Suppressor macrophage treated with lipopolysaccharide for 4 hours (primary cell): ENCODE data around the gene CD79A.

Experiments
- DNase-seq: peaks from one replicate; pipeline ENCODE4 v3.0.0-alpha.2; 2020

CD79A gene

GRCh38 chr19:41886761-41887710, 10.0 kb downstream of the CD79A start:
- no peak for DNase-seq

- no peak for DNase-seq
These were observed 10.8 kb downstream of the CD79A start for GRCh38 chr19:41887711-41888382.

GRCh38 chr19:41888926-41889325, 11.8 kb downstream of the CD79A start:
- DNase-seq, result no peak

- DNase-seq, result no peak
These were observed 12.8 kb downstream of the CD79A start for GRCh38 chr19:41889896-41890295.

GRCh38 chr19:41890936-41891335, 13.9 kb downstream of the CD79A start:
- no peak for DNase-seq

GRCh38 chr19:41892173-41892902, 15.3 kb downstream of the CD79A start:
- no peak for DNase-seq

GRCh38 chr19:41893899-41894298, 16.8 kb downstream of the CD79A start:
- DNase-seq, result no peak

GRCh38 chr19:41894350-41894749, 17.3 kb downstream of the CD79A start:
- DNase-seq, result no peak

- DNase-seq, result no peak
These were observed 18.9 kb downstream of the CD79A start for GRCh38 chr19:41895745-41896580.

GRCh38 chr19:41896581-41896942, 19.5 kb downstream of the CD79A start:
- DNase-seq, result no peak

GRCh38 chr19:41897181-41897580, 20.1 kb downstream of the CD79A start:
- no peak for DNase-seq

- no peak for DNase-seq
These were observed 20.7 kb downstream of the CD79A start for GRCh38 chr19:41897820-41898219.

- no peak for DNase-seq
These were observed 21.2 kb downstream of the CD79A start for GRCh38 chr19:41898235-41898634.

- no peak for DNase-seq
These were observed 24.8 kb downstream of the CD79A start for GRCh38 chr19:41901707-41902360.

- no peak for DNase-seq
These were observed 25.5 kb downstream of the CD79A start for GRCh38 chr19:41902594-41902993.

- no peak for DNase-seq
These were observed 26.3 kb downstream of the CD79A start for GRCh38 chr19:41903193-41903953.

GRCh38 chr19:41904118-41904870, 27.2 kb downstream of the CD79A start:
- no peak for DNase-seq

GRCh38 chr19:41905273-41906002, 28.4 kb downstream of the CD79A start:
- no peak for DNase-seq

- no peak for DNase-seq
These were observed 29.2 kb downstream of the CD79A start for GRCh38 chr19:41906271-41906670.
